ENCODE data around the gene CELA2A.
"Not testable (repeated sequence)": the region's sequence is repeated elsewhere in the genome, so short reads cannot be mapped to it uniquely, and the experiment has no call there.

Gene CELA2A

GRCh38 chr1:15501208-15502032, 44.9 kb downstream of the CELA2A start:
- peak; percentile 53 for DNase-seq

- DNase-seq: no peak
These were observed 47.9 kb downstream of the CELA2A start for GRCh38 chr1:15504436-15504835.

DNA sequence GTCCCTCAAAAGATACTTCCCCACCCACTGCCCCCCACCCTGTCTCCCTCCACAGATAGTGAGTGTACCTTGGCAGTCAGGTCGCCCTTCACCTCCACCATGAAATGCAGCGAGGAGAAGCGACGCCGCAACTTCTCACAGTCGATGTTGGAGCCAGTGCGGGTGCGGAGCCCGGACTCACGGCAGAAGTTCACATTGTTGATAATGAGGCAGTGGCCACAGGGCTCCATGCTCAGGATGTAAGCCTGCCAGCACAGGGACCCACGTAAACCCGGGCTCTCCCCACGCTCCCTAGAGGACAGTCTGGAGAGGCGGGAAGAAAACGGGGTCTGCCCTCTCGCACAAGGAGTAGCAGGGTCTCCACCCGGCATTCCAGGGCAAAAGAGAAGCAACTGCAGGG, 50.3 kb downstream of the CELA2A start:
- no peak for DNase-seq

DNA sequence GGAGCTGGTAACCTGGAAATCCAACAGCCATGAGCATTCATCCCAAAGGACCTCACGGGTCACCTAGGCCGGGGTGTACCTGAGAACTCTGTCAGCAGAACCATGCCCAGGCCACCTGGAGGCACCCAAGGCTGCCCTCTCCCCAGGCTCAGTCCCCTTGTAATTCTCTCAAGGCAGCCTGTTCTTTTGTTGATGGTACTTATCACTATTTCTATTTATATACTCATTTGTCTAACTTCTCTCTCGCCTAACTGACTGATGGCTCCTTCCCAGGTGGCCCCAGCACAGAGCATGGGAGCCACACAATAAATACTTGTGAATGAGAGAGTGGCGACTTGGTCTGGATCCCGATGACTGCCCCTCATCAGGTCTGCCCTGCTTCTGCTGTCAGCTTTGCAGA, 50.7 kb downstream of the CELA2A start:
- no peak for DNase-seq

DNA sequence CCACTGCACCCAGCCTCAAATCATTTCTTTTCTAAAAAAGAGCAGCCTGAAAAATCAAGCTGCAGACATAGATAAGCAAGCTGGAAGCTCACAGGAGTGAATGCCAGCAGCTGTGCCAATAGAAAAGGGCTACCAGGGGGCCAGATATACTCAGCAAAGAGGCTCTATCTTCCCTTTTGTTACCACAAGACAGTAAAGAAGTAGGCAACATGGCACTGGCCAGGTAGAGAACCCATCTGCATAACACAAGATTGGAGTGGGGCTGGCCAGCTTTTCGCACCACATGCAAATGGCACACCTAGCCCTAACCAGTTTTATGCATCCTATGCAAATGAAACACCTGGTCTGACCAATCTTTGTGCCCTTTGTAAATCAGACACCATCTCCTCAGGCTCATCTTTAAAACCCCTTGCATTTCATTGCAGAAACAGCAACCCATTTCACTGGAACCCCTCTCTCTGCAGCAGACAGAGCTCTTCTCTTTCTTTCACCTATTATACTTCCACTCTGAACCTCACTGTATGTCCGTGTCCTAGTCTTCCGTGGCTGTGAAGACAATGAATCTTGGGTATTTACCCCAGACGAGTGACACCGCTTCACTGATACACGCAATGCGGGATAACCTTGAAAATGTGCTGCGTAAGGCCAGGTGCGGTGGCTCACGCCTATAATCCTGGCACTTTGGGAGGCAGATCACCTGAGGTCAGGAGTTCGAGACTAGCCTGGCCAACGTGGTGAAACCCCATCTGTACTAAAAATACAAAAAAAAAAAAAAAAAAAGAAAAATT, 52.4 kb downstream of the CELA2A start:
- no peak for DNase-seq

DNA sequence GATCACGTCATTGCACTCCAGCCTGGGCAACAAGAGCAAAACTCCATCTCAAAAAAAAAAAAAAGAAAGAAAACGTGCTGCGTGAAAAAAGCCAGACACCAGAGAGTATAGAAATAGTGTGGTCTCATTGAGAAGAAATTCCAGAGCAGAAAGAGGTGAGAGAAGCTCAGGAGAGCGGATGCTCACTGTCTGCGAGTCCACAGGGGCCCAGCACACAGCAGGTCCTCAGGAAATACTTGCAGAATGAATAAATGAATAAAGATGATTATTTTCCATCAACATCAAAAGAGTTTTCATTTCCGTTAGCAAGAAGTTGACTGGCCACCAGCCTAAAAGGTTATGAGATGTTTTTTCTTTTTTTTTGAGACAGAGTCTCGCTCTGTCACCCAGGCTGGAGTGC, 53.1 kb downstream of the CELA2A start:
- no peak for DNase-seq

- no peak for DNase-seq
These were observed 54.3 kb downstream of the CELA2A start for GRCh38 chr1:15510611-15511405.

DNA sequence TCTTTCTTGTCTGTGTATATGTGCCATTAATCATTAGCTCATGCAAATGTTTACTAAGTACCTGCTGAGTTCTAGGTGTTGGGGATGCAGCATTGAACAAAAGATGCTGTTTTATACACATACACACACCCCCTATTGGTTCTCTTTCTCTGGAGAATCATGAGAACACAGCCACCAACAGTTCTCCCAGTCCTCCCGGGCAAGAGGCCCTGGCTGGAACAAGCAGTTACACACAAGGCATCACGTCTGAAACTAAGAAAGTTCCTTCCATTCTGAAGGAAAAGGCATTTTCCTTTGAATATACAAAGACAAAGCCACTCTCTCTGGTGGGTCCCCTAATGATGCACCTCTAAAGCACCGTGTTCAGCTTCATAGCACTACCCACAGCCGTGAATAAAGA, 56.7 kb downstream of the CELA2A start:
- DNase-seq: no peak

DNA sequence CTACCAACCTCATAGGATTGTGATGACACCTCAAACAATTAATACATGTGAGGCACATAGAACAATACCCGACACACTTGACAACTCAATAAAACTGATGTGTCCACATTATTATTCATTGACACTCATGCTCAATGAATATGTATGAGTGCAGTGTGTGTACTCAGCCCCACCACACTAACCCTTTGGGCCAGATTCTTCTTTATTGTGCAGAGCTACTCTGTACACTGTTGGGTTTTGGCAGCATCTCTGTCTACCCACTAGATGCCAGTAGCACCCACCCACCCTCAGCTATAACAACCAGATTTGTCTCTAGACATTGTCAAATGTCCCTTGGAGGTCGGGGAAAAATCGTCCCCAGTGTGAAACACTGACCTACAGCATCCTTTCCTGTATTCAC, 57.4 kb downstream of the CELA2A start:
- no peak for DNase-seq

DNA sequence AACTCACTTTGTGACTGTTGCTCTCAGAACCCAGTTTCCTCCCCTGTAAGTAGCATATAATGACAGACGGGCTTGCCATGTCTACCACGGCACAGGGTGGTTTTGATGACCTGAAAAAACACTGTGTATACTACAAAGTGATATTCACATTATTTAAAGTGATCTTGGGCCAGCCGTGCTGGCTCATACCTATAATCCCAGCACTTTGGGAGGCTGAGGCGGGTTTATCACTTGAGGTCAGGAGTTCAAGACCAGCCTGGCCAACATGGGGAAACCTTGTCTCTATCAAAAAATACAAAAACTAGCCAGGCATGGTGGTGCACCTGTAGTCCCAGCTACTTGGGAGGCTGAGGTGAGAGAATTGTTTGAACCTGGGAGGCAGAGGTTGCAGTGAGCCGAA, 58.0 kb downstream of the CELA2A start:
- DNase-seq: not testable (repeated sequence)

DNA sequence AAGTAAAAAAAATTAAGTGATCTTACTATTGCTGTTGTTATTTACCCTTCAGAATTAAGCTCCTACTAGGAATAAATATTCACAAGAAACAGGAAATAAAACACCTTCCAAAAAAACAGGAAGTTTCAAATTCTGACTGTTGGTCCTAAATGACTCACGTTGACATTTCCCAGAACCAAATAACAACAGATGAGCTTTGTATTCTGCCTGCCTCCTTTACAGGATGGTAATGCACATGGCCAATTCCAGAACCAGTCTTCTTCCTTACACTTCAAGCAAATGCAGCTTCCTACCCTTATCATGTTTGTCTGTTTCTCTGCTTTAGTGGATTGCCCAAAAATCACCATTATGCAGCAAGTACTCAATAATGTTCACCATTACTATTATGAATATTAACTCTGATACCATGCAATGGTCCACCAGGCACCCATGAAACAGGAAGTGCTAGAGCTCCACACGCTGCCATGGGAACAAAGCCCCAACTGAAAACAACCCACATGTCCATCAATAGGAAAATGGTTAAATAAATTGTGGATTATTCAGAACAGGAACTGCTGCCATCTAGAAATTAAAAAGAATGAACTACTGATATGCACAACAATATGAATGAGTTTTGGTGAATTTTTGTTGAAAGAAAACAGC, 58.6 kb downstream of the CELA2A start:
- no peak for DNase-seq

DNA sequence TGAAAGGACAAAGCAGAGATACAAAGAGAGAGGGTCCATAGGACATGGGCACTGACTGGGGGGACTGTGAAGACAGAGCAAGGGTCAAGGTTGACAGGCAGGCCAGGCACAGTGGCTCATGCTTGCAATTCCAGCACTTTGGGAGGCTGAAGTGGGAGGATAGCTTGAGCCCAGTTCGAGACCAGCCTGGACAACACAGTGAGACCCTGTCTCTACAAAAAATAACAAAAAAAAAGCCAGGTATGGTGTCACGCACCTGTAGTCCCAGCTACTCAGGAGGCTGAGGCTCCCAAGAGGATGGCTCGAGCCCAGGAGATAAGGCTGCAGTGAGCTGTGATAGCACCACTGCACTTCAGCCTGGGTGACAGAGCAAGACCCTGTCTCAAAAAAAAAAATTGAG, 63.1 kb downstream of the CELA2A start:
- DNase-seq: no peak

DNA sequence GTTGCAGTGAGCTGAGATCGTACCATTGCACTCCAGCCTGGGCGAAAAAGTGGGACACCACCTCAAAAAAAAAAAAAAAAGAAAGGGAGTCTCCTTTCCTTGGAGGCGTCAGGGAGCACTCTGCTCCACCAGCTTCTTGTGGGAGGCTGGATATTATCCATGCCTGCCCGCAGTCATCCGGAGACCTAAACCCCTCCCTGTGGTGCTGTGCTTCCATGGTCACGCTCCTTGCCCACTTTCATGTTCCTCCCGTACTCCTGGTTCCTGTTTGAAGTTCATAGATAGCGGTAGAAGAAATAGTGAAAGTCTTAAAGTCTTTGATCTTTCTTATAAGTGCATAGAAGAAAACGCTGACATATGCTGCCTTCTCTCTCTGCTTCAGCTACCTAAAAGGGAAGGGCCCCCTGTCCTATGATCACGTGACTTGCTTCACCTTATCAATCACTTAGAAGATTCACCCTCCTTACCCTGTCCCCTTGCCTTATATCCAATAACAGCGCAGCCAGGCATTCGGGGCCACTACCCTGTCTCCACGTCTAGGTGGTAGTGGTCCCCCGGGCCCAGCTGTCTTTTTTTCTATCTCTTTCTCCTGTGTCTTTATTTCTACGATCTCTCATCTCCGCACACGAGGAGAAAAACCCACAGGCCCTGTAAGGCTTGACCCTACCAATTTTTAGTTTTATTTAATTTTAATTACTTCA, 64.8 kb downstream of the CELA2A start:
- not testable (repeated sequence) for DNase-seq

Measured in NK-92 treated with Interleukin-12 subunit alpha and Interleukin-12 subunit beta, amount 100 ng/mL, for 24 hours (cell line).